GM12873 (cell line): ENCODE data around the gene HTT.

Experiments
- TF ChIP-seq, protein P1 (sequence below): IDR thresholded peaks from 2 replicates; pipeline ENCODE4 v1.5.1; 2012; ENCODE audit warnings: low read depth, mild to moderate bottlenecking, moderate library complexity, low read length, control low read depth; ENCODE audit not compliant: insufficient read depth; ENCODE audit errors: missing control alignments

Gene HTT

DNA sequence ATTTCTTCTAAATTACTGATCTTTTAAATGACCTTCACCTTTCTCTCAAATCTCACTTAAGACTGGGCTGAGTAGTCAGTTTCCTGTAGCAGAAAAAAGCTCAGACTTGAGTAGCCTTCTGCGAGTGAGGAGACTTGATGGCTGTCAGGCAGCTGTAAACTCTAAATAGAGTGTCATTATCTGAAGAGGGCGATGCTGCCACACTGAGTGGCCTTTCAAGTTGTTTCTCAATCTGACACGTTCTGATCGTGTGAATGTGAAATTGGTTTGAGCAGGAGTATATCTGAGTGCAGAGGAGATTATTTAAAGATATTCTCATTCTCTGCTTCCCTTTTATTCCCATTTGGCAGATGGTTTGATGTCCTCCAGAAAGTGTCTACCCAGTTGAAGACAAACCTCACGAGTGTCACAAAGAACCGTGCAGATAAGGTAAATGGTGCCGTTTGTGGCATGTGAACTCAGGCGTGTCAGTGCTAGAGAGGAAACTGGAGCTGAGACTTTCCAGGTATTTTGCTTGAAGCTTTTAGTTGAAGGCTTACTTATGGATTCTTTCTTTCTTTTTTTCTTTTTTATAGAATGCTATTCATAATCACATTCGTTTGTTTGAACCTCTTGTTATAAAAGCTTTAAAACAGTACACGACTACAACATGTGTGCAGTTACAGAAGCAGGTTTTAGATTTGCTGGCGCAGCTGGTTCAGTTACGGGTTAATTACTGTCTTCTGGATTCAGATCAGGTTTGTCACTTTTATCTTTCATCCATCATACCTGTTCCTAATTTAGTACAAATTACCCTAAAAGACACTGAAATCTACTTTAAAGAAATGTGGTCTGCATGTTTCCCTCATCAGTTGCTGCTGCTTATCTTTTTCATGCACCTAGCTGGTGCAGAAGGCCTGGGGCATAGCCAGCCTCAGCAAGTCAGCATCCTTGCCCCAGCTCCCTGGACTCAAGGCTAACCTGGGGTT is 100.2 kb downstream of the HTT start:
- TF ChIP-seq, protein P1, sequence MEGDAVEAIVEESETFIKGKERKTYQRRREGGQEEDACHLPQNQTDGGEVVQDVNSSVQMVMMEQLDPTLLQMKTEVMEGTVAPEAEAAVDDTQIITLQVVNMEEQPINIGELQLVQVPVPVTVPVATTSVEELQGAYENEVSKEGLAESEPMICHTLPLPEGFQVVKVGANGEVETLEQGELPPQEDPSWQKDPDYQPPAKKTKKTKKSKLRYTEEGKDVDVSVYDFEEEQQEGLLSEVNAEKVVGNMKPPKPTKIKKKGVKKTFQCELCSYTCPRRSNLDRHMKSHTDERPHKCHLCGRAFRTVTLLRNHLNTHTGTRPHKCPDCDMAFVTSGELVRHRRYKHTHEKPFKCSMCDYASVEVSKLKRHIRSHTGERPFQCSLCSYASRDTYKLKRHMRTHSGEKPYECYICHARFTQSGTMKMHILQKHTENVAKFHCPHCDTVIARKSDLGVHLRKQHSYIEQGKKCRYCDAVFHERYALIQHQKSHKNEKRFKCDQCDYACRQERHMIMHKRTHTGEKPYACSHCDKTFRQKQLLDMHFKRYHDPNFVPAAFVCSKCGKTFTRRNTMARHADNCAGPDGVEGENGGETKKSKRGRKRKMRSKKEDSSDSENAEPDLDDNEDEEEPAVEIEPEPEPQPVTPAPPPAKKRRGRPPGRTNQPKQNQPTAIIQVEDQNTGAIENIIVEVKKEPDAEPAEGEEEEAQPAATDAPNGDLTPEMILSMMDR: no peak

- TF ChIP-seq, protein P1: no peak
These were observed 102.1 kb downstream of the HTT start for GRCh38 chr4:3176367-3177229.

GRCh38 chr4:3177426-3177825 is 102.9 kb downstream of the HTT start:
- TF ChIP-seq, protein P1: no peak

DNA sequence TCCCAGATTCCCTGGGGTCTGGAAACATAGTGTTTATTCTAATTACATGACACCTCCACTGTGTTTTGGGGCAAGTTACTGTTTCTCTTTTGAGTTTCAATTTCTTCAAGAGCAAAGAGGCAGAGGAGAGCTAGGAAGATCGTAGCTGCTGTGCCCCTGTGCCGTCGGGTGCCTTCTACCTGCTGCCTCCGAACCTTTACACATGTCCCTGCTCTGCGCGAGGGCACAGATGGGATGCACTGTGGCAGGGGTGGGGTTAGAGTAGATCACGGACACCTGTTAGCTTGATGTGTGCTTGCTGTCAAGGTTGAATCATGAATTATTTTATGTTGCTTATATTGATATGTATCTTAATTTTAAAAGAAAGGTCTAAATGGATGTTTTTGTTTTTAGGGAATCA is 103.4 kb downstream of the HTT start:
- TF ChIP-seq, protein P1: no peak

DNA sequence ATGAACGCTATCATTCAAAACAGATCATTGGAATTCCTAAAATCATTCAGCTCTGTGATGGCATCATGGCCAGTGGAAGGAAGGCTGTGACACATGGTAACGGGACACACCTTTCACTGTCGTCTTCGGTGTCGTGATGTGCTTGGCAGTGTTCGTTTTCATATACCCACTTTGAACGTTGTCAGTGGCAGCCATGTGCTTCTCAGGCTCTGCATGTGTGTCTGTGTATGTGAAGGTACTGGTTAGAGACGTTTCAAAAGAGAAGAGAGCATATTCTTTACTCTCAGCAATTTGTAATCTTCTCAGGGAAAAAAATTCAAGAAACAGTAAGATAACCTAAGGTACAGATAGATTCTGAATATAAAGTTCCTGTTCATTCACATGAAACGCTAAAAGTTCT is 103.9 kb downstream of the HTT start:
- TF ChIP-seq, protein P1: no peak

DNA sequence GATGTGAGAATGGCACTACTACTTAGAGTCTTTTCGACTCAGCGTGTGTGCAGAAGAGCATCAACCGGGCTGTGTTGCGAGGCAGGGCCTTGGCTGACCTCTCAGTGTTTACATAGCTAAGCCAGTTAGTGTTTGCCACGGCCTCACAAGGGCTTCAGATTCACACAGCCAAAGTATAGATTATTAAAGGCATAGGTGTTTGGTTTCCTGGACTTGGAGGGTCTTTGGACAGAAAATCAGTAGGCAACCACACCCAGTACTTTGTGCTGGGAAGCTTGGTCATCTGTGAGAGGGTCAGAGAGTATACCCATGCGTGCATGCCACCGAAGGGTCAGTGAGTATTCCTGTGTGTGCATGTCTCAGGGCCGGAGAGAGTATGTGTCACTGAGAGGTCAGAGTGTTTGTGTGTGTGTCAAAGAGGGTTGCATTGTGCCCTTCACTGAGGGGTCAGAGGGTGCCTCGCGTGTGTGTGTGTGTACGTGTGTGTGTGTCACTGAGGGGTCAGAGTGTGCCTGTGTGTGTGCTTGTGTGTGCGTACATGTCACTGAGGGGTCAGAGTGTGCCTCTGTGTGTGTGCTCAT is 104.7 kb downstream of the HTT start:
- TF ChIP-seq, protein P1: no peak
